AG09319 (cell line): ENCODE results near the gene ATG9B.

ENCODE experiments used
- DNase-seq: peaks from one replicate; pipeline ENCODE4 v3.0.0-alpha.2; 2010; ENCODE audit warnings: low read depth; ENCODE audit errors: extremely low read depth
- TF ChIP-seq, protein P1 (sequence below): IDR thresholded peaks from 2 replicates; pipeline ENCODE4 v1.5.1; 2011; ENCODE audit warnings: low read depth, mild to moderate bottlenecking, inconsistent platforms, low read length, moderate library complexity

ATG9B gene

DNA sequence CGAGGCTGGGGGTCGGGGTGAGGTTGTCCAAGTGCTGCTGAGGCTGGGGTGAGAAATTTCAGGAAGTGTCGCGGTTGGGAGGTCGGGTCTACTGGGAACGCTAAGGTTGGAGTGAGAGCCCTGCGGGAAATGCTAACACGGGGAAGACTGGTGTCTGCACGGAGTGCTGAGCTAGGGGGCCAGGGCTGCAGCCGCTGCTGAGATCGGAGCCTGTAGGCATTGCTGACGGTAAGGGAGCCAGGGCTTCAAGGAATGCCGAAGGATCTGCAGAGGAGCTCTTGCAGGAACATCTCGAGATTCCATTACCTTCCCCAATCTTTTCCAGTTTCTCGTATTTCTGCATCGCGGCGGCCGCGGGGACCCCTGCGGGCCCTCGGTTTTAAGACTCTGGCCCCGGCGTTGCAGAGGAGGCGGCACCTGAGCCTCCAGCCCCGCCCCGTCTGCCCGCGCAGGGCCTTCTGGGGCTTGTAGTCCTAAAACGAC lies 33.3 kb upstream of the ATG9B start, which contains the start of gene CDK5:
Gene CDK5 (minus strand): TSS at position 392 of the 483 bp plus-strand sequence. CDS start 49 bp downstream, at position 343.
- TF ChIP-seq, protein P1, sequence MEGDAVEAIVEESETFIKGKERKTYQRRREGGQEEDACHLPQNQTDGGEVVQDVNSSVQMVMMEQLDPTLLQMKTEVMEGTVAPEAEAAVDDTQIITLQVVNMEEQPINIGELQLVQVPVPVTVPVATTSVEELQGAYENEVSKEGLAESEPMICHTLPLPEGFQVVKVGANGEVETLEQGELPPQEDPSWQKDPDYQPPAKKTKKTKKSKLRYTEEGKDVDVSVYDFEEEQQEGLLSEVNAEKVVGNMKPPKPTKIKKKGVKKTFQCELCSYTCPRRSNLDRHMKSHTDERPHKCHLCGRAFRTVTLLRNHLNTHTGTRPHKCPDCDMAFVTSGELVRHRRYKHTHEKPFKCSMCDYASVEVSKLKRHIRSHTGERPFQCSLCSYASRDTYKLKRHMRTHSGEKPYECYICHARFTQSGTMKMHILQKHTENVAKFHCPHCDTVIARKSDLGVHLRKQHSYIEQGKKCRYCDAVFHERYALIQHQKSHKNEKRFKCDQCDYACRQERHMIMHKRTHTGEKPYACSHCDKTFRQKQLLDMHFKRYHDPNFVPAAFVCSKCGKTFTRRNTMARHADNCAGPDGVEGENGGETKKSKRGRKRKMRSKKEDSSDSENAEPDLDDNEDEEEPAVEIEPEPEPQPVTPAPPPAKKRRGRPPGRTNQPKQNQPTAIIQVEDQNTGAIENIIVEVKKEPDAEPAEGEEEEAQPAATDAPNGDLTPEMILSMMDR = no peak
- DNase-seq = no peak

DNA sequence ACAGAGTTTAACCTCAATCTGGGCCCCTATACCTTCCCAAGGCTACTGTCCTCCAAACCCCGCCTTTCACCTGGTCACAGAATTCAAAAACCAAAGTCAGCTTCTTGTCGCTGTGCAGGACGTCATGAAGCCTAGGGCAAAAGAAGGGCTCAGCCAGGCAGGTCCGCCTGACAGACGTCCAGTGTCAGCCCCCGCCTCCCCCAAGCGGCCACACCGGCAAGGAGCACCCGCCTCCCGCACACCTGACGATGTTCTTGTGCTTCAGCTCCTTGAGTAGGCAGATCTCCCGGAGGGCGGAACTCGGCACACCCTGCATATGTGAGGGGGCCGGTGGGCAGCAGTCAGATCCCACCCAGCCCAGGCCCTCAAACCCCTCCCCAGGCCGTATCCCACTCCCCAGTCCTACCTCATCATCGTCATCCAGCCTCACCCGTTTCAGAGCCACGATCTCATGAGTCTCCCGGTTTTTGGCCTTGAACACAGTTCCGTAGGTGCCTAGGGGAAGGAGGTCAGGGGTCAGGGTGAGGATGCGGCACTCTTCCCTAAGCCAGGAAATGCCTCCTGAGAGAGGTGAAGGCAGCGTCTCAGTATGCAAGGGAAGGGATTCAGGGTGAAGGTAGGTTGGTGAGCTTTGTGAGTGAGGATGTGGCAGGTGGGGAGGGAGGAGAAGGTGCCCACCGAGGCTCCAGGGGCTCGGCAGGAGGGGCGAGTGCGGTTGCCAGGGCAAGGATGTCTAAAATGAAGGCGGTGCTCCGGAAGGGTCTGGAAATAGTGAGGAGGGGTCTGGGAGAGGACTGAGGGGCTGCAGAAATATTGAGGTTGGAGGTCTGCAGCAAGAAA lies 32.6 kb upstream of the ATG9B start:
- no peak for DNase-seq
- TF ChIP-seq, protein P1 = no peak

DNA sequence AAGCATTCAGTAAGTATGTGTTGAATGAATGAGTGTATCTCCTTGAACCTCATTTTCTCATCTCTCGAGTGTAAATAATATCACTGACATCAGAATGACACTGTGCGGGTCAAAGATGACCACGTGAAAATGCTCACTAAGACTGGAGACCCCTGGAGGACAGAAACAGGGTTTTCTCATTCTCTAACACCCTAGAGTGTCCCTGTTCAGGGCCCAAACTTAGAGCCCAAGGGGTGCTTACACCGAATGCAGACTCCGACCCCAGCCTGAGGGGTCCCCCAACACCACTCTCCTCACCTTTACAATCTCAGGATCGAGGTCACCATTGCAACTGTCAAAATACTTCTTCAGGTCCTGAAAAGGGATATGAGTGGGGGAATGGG lies 32.0 kb upstream of the ATG9B start:
- TF ChIP-seq, protein P1 = no peak
- DNase-seq = no peak

DNA sequence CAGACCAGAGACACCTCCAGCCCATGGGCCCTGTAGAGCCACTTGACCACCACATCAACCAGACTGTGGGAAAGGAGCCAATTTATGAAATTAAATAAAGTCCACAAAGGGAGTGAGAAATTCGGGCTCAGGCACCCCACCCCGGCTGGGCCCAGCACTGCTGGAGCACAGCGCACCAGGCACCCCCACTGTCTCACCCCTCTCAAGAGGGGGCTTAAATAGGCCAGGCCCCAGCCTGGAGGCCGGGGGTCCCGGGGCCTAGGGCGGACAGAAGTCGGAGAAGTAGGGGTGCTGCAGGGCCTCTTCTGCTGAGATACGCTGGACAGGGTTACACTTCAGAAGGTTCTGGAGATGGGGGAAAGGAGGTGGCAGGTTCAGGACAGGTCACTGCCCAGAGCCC lies 29.5 kb upstream of the ATG9B start:
- no peak for DNase-seq
- TF ChIP-seq, protein P1 = no peak

GRCh38 chr7:151053096-151053495 lies 28.8 kb upstream of the ATG9B start:
- no peak for DNase-seq
- TF ChIP-seq, protein P1 = no peak

- TF ChIP-seq, protein P1 = no peak
- DNase-seq = no peak
Measured at GRCh38 chr7:151051108-151051507, 26.8 kb upstream of the ATG9B start.

DNA sequence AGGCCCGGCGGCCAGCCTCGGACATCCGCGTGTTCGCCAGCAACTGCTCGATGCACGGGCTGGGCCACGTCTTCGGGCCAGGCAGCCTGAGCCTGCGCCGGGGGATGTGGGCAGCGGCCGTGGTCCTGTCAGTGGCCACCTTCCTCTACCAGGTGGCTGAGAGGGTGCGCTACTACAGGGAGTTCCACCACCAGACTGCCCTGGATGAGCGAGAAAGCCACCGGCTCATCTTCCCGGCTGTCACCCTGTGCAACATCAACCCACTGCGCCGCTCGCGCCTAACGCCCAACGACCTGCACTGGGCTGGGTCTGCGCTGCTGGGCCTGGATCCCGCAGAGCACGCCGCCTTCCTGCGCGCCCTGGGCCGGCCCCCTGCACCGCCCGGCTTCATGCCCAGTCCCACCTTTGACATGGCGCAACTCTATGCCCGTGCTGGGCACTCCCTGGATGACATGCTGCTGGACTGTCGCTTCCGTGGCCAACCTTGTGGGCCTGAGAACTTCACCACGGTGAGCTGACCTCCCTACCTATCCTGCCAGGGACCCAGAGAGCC lies 24.7 kb upstream of the ATG9B start:
- TF ChIP-seq, protein P1 = no peak
- no peak for DNase-seq
